Stimulated activated naive CD8-positive, alpha-beta T cell treated with anti-CD3 and anti-CD28 coated beads, Interleukin-15, Interleukin-2, amounts not matched to agents 100 U/mL and 50 U/mL, for 24 hours (primary cell): ENCODE data around the gene XAB2.
"Not testable (repeated sequence)": the region's sequence is repeated elsewhere in the genome, so short reads cannot be mapped to it uniquely, and the experiment has no call there.

ENCODE experiments used
- ATAC-seq: fragments of 150-1000 bp; cut with Tn5 transposase; one replicate; pipeline ENCODE4 v1.10.0; 2021
- DNase-seq: peaks from one replicate; pipeline ENCODE4 v3.0.0; 2021

Gene XAB2

DNA sequence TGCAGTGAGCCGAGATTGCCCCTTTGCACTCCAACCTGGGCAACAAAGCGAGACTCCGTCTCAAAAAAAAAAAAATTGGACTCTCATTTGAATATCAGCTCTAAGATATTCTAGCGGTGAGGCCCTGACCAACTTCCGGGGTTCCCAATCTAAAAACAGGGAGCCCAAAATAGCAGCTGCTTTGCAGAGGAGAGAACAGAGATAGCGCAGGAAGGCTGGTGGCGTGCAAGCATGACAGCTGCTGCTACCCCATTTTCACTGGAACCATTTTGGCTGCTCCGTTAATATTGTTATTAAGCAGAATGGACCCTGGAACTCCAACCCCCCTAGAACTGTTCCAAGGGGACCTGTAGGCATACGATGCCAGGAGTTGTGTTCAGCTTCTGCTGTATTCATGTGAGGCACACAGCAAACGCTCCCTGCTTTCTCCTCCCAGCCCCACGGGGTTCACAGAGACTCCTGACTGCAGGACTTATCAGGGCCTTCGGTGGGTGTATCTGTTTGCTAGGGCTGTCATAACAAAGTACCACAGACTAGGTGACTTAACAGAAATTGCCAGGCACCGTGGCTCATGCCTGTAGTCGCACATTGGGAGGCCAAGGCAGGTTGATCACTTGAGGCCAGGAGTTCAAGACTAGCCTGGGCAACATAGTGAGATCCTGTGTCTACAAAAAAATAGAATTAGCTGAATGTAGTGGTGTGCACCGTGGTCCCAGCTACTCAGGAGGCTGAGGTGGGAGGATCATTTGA is 19.1 kb upstream of the XAB2 start:
- ATAC-seq = no peak
- DNase-seq = no peak

- ATAC-seq = no peak
- no peak for DNase-seq
Observed at GRCh38 chr19:7647156-7647555, 17.8 kb upstream of the XAB2 start.

DNA sequence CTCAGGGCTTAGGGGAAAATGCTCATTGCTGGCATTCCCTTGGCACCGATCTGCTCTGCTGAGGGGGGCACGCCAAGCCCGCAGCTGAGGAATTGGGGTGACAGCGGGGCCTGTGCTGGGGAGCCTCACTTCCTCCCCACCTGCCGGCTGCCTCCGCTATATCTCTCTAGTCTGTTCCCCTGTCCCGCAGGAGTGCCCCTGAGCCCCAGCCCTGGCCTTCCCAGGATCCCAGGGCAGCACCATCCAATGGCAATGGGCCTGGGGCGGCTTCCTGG is 17.0 kb upstream of the XAB2 start:
- ATAC-seq = no peak
- no peak for DNase-seq

- no peak for ATAC-seq
- no peak for DNase-seq
Observed at GRCh38 chr19:7645656-7646425, 16.5 kb upstream of the XAB2 start.

GRCh38 chr19:7645163-7645562 is 15.8 kb upstream of the XAB2 start:
- ATAC-seq (no peak), DNase-seq (no peak)

DNA sequence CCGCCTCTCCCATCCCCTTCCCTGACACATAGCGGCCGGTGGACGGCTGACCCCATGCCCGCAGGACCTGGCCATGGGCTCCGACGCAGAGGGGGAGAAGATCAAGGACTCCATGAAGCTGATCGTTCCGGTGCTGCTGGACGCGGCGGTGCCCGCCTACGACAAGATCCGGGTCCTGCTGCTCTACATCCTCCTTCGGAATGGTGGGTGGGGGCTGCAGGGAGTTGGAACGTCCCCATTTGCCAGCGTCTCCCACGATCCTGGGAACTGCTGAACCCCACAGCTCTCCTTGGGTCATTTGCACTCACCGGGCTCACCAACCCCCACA is 15.2 kb upstream of the XAB2 start:
- DNase-seq (no peak), ATAC-seq (no peak)

DNA sequence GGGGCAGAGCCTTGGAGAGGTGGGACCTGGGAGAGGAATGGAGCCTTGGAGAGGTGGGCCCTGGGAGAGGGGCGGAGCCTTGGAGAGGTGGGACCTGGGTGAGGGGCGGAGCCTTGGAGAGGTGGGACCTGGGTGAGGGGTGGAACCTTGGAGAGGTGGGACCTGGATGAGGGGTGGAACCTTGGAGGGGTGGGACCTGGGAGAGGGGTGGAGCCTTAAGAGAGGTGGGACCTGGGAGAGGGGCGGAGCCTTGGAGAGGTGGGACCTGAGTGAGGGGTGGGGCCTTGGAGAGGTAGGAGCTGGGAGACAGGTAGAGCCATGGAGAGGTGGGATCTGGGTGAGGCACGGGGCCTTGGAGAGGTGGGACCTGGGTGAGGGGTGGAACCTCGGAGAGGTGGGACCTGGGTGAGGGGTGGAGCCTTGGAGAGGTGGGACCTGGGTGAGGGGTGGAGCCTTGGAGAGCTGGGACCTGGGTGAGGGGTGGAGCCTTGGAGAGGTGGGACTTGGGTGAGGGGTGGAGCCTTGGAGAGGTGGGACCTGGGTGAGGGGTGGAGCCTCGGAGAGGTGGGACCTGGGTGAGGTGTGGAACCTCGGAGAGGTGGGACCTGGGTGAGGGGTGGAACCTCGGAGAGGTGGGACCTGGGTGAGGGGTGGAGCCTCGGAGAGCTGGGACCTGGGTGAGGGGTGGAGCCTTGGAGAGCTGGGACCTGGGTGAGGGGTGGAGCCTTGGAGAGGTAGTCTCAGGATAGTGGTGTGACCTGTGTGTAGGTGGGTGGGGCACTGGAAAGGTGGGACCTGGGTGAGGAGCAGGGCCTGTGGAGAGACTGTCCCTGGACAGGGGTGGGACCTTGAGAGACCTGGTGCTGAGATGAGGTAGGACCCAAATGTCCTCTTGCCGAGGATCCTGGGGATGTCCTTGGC is 14.5 kb upstream of the XAB2 start:
- ATAC-seq = not testable (repeated sequence)
- peak; percentile 28 for DNase-seq

GRCh38 chr19:7643031-7643415 is 13.7 kb upstream of the XAB2 start:
- no peak for ATAC-seq
- no peak for DNase-seq

DNA sequence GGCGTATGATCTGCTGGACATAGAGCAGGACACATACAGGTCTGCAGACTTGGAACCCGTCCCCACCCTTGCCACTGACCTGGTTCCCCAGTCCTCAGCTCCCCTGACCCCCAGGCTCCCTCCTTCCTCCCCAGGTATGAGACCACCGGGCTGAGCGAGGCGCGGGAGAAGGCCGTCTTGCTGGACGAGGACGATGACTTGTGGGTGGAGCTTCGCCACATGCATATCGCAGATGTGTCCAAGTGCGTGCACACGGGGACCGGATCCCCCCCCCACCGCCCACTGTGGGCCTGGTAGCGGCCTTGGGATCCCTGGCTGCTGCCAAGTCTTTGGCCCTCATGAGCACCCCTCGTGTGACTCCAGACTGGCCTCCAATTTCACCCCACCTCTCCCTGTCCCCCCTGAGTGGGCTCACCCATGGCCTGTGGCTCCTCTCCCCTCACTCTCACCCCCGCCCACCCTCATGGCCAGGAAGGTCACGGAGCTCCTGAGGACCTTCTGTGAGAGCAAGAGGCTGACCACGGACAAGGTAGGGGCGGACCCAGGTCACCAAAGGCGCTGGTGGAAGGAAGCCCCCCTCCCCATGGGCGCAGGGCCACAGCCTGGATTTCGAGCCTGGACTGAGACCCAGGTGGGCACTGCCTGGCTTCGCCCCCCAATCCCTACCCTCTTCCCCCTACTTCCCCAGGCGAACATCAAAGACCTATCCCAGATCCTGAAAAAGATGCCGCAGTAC is 13.1 kb upstream of the XAB2 start:
- no peak for ATAC-seq
- no peak for DNase-seq

- ATAC-seq = no peak
- no peak for DNase-seq
Observed at GRCh38 chr19:7641290-7642276, 12.2 kb upstream of the XAB2 start.

DNA sequence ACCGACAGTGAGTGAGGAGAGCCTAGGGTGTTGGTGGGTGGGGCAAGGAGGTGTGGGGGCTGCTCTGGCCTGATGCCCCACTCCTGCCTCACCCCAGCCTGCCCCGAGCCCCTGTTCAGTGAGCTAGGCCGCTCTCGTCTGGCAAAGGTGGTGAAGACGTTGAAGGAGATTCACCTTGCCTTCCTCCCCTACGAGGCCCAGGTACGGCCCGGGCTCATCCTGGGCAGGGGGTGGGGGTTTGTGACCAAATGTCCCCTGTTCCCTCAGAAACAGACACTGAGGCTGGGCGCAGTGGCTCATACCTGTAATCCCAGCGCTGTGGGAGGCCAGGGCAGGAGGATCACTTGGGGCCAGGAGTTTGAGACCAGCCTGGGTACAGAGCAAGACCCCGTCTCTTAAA is 11.5 kb upstream of the XAB2 start:
- ATAC-seq = no peak
- no peak for DNase-seq

DNA sequence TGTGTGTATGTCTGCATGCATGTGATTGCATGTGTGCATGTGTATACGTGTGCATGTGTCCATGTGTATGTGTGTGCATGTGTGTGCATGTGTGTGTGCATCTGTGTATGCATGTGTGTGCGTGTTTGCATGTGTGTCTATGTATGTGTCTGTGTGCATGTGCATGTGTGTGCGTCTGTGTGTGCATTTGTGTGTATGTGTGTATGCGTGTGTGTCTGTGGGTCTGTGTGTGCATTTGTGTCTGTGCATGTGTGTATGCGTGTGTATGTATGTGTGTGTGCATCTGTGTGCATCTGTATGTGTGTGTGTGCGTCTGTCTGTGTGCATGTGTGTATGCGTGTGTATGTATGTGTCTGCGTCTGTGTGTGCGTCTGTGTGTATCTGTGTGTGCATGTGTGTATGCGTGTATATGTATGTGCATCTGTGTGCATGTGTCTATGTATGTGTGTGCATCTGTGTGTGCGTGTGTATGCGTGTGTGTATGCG is 10.6 kb upstream of the XAB2 start:
- ATAC-seq (no peak), DNase-seq (no peak)

DNA sequence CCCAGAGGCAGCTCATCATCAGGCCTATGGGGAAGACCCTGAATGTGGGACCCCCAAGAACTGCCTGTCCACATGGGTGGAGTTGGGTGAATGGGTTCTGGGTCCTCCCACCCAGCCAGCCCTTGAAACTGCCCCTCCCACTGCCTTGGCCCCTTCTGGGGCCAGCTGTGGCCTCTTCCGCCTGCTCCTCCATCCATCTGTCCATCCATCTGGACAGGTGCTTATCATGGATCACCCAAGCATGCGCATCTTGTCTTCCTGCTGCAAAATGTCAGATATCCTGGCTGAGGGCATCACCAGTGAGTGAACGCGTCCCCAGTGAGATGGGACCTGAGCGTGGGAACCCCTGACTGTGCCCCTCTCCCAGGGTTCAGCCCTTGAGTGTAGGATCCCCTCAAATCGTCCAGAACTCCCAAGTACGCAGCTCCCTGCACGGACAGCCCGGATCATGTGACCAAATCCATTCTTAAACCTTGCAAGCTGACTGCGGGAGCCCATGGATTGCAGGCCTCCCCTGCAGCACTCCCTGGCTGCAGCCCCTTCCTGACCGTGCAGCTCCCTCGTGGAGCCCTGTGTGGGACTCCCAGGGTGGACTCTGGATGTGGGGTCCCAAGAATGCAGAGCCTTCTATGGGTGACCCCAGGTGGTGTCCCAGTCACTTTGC is 9.6 kb upstream of the XAB2 start:
- DNase-seq = no peak

GRCh38 chr19:7637374-7638256 is 8.3 kb upstream of the XAB2 start:
- DNase-seq (peak; percentile 27), ATAC-seq (peak; percentile 6)

More for the DNA sequence above, 9.6 kb upstream of the XAB2 start:
- no peak for ATAC-seq

DNA sequence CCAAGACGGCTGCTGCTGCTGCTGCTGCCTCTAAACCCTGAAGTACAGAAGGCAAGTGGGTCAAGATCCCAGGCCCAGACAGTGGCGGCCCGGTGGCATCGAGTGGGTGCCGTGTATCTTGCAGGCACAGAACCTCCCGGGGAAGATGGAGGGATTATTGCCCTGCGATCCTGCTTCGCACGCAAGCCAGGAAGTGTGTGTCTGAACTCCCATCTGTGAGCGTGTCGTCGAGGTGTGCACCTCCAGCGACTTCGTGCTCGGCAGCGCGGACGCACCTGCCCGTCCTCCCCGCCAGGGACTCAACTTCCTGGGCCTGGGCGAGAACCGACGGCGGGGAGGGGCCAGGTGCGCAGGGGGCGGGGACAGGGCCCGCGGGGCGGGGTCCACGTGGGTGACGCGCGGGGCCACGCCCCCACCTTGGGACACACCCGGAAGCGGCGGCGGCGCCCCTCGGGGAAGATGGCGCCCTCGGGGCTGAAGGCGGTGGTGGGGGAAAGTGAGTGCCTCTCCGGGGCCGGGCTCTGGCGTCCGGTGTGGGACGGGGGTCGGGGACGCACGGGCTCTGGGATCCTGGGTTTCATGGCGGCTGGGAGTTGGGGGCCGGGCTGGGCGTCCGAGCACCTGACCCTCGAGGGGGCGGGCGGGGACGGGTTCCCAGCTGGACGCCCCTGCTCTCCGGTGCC is 7.5 kb upstream of the XAB2 start, which contains the start of gene STXBP2:
STXBP2 (plus strand) TSS at position 420 of the 683 bp plus-strand sequence; CDS start at position 460, 40 bp downstream.
- peak; percentile 93 for DNase-seq
- peak; percentile 92 for ATAC-seq

GRCh38 chr19:7636317-7636690 is 7.0 kb upstream of the XAB2 start:
- ATAC-seq (no peak), DNase-seq (no peak)

GRCh38 chr19:7635670-7636069 is 6.3 kb upstream of the XAB2 start:
- ATAC-seq = no peak
- no peak for DNase-seq

- DNase-seq = no peak
- no peak for ATAC-seq
Observed at GRCh38 chr19:7633698-7634097, 4.4 kb upstream of the XAB2 start, which contains the start of gene PCP2. TSS of gene PCP2 (minus strand) at chr19:7633719. CDS start at chr19:7633457, 262 bp downstream.
